ENCODE measurements around the gene ZNF862.

DNA sequence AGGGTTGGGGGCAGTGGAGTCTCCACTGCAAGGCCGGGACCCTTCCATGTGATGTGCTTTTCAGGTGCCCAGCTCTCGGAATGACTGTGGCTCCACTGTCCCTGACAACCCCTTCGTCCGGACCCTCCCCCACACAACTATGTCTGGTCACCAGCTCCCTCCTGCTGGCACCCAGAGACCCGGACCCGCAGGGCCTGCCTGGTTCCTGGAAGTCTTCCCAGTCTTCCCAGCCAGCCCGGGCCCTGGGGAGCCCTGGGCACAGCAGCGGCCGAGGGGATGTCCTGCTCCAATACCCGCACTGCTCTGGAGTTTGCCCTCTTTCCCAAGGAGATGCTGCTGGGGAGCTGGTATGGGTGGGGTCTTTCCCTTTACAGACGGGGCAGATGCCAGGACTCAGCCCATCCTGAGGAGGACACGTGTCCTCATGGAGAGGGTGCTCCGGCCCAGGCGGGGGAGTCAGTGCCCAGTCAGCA lies 41.1 kb downstream of the ZNF862 start:
- TF ChIP-seq POLR2A (IDR thresholded peaks at IDR 0.05) (no peak), EP300 (IDR thresholded peaks at IDR 0.05) (no peak)
